NCI-H226 (cell line): Measurements from ENCODE around the gene IRF2BP2.
"Not testable (repeated sequence)": the region's sequence is repeated elsewhere in the genome, so short reads cannot be mapped to it uniquely, and the experiment has no call there.

ENCODE experiments used
- DNase-seq: peaks from one replicate; pipeline ENCODE4 v3.0.0-alpha.2; 2015

IRF2BP2 gene

DNA sequence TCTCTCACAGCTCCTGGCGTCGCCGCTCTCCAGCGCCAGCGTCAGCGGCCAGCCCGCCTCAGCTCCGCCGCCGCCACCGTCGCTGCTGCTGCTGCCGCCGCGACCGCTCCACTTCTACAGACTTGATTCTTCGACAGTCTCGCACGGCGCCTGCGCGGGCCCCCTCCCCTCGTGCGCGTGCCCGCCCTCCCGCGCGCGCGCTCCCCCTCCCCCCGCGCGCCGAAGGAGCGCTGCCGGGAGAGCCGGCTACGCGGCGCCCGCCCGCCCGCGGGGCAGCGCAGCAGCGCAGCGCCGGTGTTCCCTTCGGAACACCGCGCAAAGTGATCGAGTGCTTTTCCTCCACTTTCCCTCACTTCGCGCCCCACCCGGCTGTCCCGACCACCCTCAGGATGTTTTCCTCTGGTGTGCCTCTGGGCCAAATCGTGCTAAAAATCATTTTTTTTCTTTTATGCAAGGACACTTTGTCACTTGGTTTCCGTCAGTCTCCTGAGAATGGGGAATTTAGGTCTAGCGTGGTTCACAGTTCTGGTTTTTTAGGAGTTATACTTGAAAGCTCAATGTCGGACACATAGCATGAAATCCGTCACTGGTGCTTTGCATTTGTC lies at the start of gene IRF2BP2:
Gene IRF2BP2, minus strand, starts transcription at position 118 of the 605 bp plus-strand sequence. CDS start 684 bp downstream, outside the sequence.
- peak; percentile 49 for DNase-seq

DNA sequence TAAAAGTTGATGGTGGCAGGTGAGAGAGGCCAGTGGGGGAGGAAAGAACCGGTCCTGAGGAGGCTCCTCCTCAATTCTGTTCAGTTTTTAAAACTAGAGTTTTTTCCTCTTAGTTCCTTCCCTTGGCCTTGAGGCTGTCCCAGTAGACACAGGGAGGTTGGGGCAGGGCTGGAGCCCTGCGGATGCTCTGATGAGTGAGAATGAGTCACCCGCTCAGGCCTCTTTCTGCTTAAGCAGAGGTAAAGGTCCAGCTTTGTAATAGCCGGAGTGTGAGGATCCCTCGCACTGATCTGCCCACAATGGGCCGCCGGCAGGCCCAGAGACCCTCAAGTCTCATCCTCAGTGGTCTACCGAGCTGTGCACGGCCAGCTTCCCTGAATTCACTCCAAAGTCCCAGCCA lies 49.6 kb upstream of the IRF2BP2 start:
- peak; percentile 69 for DNase-seq

DNA sequence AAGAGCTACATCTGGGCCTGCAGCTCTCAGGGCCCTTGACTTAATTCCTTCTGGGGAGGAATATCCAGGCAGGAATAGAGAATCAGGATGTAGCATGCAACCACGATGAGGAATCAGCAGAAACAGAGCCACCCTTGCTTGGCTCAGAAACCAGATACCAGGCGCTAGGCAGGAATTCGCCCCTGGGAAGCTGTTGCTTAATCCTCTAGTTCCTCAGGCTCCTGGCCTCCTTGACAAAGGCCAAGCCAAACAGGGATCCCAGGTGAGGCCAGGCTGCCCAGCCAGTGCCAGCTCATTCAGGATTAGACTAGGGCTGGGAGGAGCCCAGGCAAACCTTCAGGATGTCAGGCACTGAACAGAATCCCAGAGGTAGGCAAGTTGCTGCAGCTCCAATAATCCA lies 48.2 kb upstream of the IRF2BP2 start:
- DNase-seq: peak; percentile 77

GRCh38 chr1:234656944-234657654 lies 47.1 kb upstream of the IRF2BP2 start:
- peak; percentile 75 for DNase-seq

- no peak for DNase-seq
These were observed 46.3 kb upstream of the IRF2BP2 start for GRCh38 chr1:234656070-234656895.

- DNase-seq: no peak
These were observed 45.5 kb upstream of the IRF2BP2 start for GRCh38 chr1:234655328-234656069.

DNA sequence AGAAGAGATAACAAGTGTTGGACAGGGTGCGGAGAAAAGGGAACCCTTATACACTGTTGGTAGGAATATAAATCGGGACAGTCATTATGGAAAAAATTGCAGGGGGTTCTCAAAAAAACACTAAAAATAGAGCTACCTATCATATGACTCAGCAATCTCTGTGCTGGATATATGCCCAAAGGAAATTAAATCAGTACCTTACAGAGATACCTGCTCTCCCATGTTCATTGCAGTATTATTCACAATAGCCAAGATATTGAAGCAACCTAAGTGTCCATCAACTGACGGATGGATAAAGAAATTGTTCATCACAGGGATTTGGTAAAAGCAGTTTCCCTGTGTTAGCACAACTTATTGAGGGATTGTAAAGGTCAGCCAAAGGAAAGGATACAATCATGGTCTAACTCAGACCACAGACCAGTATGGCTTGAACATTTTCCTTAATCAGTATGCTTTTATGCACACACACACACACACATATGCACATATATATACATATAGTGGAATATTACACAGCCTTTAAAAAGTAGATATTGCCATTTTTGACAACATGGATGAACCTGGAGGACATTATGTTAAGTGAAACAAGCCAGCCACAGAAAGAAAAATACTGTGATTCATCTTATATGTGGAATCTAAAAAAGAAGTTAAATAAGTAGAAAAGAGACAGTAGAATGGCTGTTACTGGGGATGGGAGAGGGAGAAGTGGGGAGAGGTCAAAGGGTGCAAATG lies 44.2 kb upstream of the IRF2BP2 start:
- no peak for DNase-seq

- DNase-seq: no peak
These were observed 39.6 kb upstream of the IRF2BP2 start for GRCh38 chr1:234649432-234650081.

DNA sequence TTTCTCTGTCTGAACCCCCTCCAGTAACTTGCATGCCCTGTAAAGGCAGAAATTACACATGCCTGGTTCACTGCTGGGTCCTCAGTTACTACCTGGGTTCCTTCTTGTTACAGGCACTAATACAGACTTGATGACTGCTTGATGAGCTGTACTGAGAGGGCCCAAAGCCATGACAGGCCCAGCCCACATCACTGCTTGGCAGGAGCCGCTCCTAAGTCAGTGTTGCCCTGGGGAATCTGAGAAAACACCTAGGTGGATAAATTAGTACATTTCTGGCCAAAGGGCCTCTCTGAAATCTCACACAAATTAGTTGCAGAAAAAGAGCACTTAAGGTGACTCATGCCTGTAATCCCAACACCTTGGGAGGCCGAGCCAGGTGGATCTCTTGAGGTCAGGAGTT lies 37.8 kb upstream of the IRF2BP2 start:
- DNase-seq: no peak

DNA sequence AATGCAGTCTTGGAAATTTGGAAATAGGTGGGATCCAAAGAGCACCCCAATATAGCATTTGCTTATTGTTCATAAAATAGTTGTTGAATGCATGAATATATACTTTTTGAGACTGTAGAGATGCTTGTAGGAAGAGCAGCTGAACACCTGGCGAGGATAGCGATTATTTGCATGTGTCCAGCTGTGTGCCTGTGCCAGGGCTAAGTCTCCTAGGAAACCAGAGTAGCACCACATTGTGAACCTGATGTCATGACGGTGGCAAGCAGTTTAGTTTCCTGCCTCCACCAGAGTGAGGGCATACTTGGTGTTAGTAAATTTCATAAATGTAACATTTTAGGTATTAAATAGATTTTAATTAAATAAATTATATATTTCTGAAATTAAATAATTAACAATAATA lies 37.3 kb upstream of the IRF2BP2 start:
- DNase-seq: no peak

GRCh38 chr1:234645964-234646363 lies 36.0 kb upstream of the IRF2BP2 start:
- DNase-seq: no peak

DNA sequence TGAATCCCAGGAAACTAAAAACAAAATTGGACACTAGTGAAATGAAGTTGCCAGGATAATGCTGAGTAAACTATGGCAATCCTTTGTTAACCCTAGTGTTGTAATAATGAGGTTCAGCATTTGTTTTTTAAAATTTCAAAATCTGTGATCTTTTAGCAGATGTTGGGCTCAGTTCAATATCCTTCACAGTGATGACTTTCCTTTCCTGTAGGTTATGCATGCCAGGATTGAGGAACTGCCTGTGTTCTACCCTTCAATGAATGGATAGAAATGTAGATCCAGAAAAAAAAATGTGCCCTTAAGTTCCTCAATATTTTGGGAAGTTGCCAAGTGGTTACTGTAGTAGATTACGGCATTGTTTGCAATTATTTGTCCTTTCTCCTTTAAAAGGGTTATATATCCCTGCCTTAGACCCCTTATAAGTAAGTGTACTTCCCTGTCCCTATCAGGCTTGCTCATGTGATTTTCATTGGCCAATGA lies 35.5 kb upstream of the IRF2BP2 start:
- no peak for DNase-seq

DNA sequence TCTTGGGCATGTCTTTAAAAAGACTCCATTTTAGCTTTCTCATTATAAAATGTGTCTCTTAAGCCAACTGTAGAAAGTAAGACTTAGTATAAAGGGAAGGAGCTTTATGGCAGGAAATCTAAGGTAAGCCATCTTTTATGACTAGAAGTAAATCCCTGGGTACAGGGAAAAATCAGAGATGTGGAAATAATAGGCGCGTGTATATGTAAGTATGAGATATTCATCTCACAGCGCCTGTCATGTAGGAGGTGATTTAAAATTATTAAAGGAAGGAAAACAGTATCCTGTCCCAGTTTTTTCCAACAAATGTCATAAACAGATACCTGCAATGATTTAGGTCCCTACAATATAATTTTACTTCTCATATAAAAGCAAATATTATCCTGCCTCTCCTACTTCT lies 35.0 kb upstream of the IRF2BP2 start:
- DNase-seq: no peak

- DNase-seq: no peak
These were observed 33.8 kb upstream of the IRF2BP2 start for GRCh38 chr1:234643850-234644134.

- DNase-seq: no peak
These were observed 33.3 kb upstream of the IRF2BP2 start for GRCh38 chr1:234643111-234643849.

- no peak for DNase-seq
These were observed 32.5 kb upstream of the IRF2BP2 start for GRCh38 chr1:234642428-234642827.

- DNase-seq: no peak
These were observed 30.0 kb upstream of the IRF2BP2 start for GRCh38 chr1:234639961-234640360.

DNA sequence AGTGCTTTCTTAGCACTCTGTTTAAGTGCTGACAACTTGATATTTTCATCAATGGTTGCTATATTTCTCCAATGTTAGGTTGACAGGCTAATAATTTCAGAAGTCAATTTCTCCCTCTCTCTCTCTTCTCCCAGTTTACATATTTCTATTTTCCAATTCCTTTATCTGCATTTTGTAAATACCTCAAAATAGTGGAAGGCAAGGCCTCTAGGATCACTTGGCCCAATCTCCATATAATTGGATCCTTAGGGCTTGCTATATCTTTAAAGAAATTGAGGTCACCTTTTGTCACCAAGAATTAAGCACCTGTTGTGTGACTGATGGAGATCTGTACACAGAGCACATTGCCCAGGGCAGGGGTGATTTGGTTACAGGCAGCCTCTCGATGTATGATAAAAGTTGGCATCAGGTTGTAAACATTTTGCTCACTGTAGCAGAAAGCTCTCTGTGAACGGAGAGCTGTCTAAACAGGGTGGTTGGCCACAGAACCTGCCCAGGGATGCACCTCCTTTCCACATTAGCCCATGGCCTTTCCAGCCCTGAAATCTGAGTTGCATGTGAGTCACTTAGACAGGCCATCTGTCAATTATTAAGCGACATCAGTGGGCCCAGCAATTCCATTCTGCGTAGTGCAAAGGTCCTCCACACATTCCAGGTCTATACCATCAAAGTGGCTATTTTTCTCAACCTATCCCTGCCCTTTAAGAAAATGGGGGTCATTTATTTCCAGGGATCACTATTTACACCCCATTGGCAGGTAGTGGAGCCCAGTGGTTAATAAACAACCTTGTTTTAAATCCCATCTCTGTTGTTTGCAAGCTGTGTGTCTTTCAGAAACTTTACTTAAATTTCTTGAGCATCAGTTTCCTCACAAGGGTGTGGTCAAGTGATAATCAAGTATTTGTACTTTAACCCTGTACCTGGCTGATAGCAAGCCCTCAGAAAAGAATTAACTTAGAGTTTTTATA lies 29.1 kb upstream of the IRF2BP2 start:
- no peak for DNase-seq

DNA sequence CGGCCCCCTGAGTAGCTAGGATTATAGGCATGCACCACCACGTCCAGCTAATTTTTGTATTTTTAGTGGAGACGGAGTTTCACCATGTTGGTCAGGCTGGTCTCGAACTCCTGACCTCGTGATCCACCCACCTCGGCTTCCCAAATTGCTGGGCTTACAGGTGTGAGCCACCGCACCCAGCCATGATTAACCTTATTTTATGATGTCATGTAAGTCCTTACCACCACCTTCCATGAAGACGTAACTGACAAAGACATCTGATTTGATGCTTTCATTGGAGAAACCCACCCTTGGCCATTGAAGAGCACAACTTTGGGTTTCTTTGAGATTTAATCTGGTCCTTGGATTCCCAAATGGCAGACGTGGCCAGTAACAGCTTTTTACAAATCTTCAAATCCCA lies 24.9 kb upstream of the IRF2BP2 start:
- not testable (repeated sequence) for DNase-seq

DNA sequence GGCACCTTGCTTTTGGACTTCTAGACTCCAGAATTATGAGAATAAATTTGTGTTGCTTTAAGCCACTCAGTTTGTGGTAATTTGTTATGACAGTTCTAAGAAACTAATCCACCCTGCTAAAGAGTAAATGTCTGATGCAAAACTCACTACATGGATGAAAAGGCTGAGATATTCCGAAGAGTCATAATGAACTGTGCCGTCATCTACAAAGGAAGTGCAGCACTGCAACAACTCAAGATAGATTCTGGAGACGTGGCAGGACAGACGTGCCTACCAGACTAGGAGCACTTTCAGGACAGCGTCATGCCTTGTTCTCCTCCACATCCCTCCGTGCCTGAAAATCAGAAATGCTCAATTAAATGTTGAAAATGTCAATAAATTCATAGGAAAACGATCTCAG lies 24.4 kb upstream of the IRF2BP2 start:
- no peak for DNase-seq
